H9 (cell line): ENCODE results near the gene DLG1. TPM values are rescaled to one million over a fixed set of nuclear protein-coding genes. Genes with fewer than 3 reads are reported as not detected.
A peak's percentile ranks its signal among the peaks of the same experiment; 100 is the strongest.

ENCODE experiments used
- DNase-seq: peaks from one replicate; pipeline ENCODE4 v3.0.0-alpha.2; 2017
- H2AFZ ChIP-seq: one replicate; pipeline ENCODE4 v1.6.1; 2013; ENCODE audit warnings: mild to moderate bottlenecking, low read length, control low read depth, moderate library complexity
- H2AK5ac ChIP-seq: 2 replicates; pipeline ENCODE4 v1.6.1; 2013; ENCODE audit warnings: low read length, control low read depth, mixed read lengths; ENCODE audit not compliant: insufficient read length
- H2BK120ac ChIP-seq: one replicate; pipeline ENCODE4 v1.6.1; 2013; ENCODE audit warnings: low read depth, mild to moderate bottlenecking, low read length, control low read depth, inconsistent platforms; ENCODE audit not compliant: poor library complexity, severe bottlenecking
- H2BK12ac ChIP-seq: 2 replicates; pipeline ENCODE4 v1.6.1; 2013; ENCODE audit warnings: low read length, control low read depth, mixed read lengths, low read depth; ENCODE audit not compliant: insufficient read length
- H2BK15ac ChIP-seq: 2 replicates; pipeline ENCODE4 v1.6.1; 2013; ENCODE audit warnings: low read depth, low read length, control low read depth
- H2BK20ac ChIP-seq: one replicate; pipeline ENCODE4 v1.6.1; 2013; ENCODE audit warnings: low read depth, mild to moderate bottlenecking, low read length, control low read depth, inconsistent platforms; ENCODE audit not compliant: poor library complexity, severe bottlenecking
- H2BK5ac ChIP-seq: 2 replicates; pipeline ENCODE4 v1.6.1; 2013; ENCODE audit warnings: low read length, control low read depth, mixed read lengths; ENCODE audit not compliant: insufficient read length
- H3K14ac ChIP-seq: 2 replicates; pipeline ENCODE4 v1.6.1; 2013; ENCODE audit warnings: low read length, control low read depth; ENCODE audit not compliant: insufficient read depth
- H3K18ac ChIP-seq: 2 replicates; pipeline ENCODE4 v1.6.1; 2013; ENCODE audit warnings: low read depth, mild to moderate bottlenecking, mixed read lengths, low read length, control low read depth; ENCODE audit not compliant: insufficient read length
- H3K23ac ChIP-seq: 2 replicates; pipeline ENCODE4 v1.6.1; 2013; ENCODE audit warnings: low read length, control low read depth, mixed read lengths, low read depth; ENCODE audit not compliant: insufficient read length
- H3K23me2 ChIP-seq: 2 replicates; pipeline ENCODE4 v1.6.1; 2013; ENCODE audit warnings: low read depth, mild to moderate bottlenecking, mixed read lengths, low read length, control low read depth; ENCODE audit not compliant: insufficient read length, poor library complexity, severe bottlenecking
- H3K27ac ChIP-seq: 2 replicates; pipeline ENCODE4 v1.5.1; 2013; ENCODE audit warnings: low read length, control low read depth, mixed read lengths, low read depth; ENCODE audit not compliant: insufficient read length
- H3K27me3 ChIP-seq: 2 replicates; pipeline ENCODE4 v1.6.1; 2013; ENCODE audit warnings: low read length, control low read depth, inconsistent platforms; ENCODE audit not compliant: insufficient read depth
- H3K4ac ChIP-seq: 2 replicates; pipeline ENCODE4 v1.6.1; 2013; ENCODE audit warnings: low read depth, mild to moderate bottlenecking, control low read depth, inconsistent platforms, low read length, moderate library complexity
- H3K4me1 ChIP-seq: 2 replicates; pipeline ENCODE4 v1.6.1; 2013; ENCODE audit warnings: low read length, control low read depth, inconsistent platforms; ENCODE audit not compliant: insufficient read depth
- H3K4me2 ChIP-seq: 2 replicates; pipeline ENCODE4 v1.6.1; 2013; ENCODE audit warnings: low read length, control low read depth, mixed read lengths; ENCODE audit not compliant: insufficient read length, insufficient read depth
- H3K56ac ChIP-seq: 2 replicates; pipeline ENCODE4 v1.6.1; 2013; ENCODE audit warnings: low read depth, mild to moderate bottlenecking, mixed read lengths, low read length, control low read depth; ENCODE audit not compliant: insufficient read length
- H3K79me1 ChIP-seq: 2 replicates; pipeline ENCODE4 v1.6.1; 2013; ENCODE audit warnings: low read depth, mild to moderate bottlenecking, moderate library complexity, low read length, control low read depth, inconsistent platforms; ENCODE audit not compliant: insufficient read depth, poor library complexity, severe bottlenecking
- H3K79me2 ChIP-seq: 2 replicates; pipeline ENCODE4 v1.6.1; 2013; ENCODE audit warnings: low read length, control low read depth, inconsistent platforms; ENCODE audit not compliant: insufficient read depth
- H3K9ac ChIP-seq: 2 replicates; pipeline ENCODE4 v1.6.1; 2013; ENCODE audit warnings: low read length, control low read depth, mixed read lengths; ENCODE audit not compliant: insufficient read length; ENCODE audit errors: extremely low read depth
- H3K9me3 ChIP-seq: one replicate; pipeline ENCODE4 v1.6.1; 2013; ENCODE audit warnings: low read depth, low read length, inconsistent platforms; ENCODE audit not compliant: control insufficient read depth
- H3T11ph ChIP-seq: one replicate; pipeline ENCODE4 v1.6.1; 2013; ENCODE audit warnings: mild to moderate bottlenecking, low read length, control low read depth, inconsistent platforms
- H4K20me1 ChIP-seq: one replicate; pipeline ENCODE4 v1.6.1; 2013; ENCODE audit not compliant: control insufficient read depth, insufficient read length, insufficient read depth
- H4K5ac ChIP-seq: 2 replicates; pipeline ENCODE4 v1.6.1; 2013; ENCODE audit warnings: low read depth, mild to moderate bottlenecking, mixed read lengths, low read length, control low read depth; ENCODE audit not compliant: insufficient read length
- H4K8ac ChIP-seq: replicated peaks from 2 replicates; pipeline ENCODE4 v1.6.1; 2013; ENCODE audit warnings: low read length, control low read depth, mixed read lengths, low read depth; ENCODE audit not compliant: insufficient read length
- H4K91ac ChIP-seq: 2 replicates; pipeline ENCODE4 v1.6.1; 2013; ENCODE audit warnings: low read depth, mild to moderate bottlenecking, moderate library complexity, mixed read lengths, low read length, control low read depth; ENCODE audit not compliant: insufficient read length
- H3K27ac Mint-ChIP-seq, 3 experiments: 2 replicates in 2 of 3; 3 replicates in 1 of 3; pipeline ENCODE4 v1.8.0; 2020 to 2021; ENCODE audit warnings: mixed read lengths in 3 of 3, mild to moderate bottlenecking in 1 of 3, moderate library complexity in 1 of 3
- H3K27me3 Mint-ChIP-seq: 2 replicates; pipeline ENCODE4 v1.8.0; 2021; ENCODE audit warnings: low read depth, mild to moderate bottlenecking, moderate library complexity, mixed read lengths
- H3K36me3 Mint-ChIP-seq, 3 experiments: 2 replicates in 2 of 3; 3 replicates in 1 of 3; pipeline ENCODE4 v1.8.0; 2020 to 2021; ENCODE audit warnings: low read depth in 3 of 3, mixed read lengths in 3 of 3; ENCODE audit not compliant: insufficient read depth in 1 of 3
- H3K4me1 Mint-ChIP-seq, 2 experiments: 2 replicates each; pipeline ENCODE4 v1.8.0; 2020; ENCODE audit warnings: mixed read lengths in 2 of 2
- H3K4me3 Mint-ChIP-seq, 2 experiments: 2 replicates in 1 of 2; 3 replicates in 1 of 2; pipeline ENCODE4 v1.8.0; 2020 to 2021; ENCODE audit warnings: mild to moderate bottlenecking in 2 of 2, mixed read lengths in 2 of 2, moderate library complexity in 1 of 2
- H3K9me3 Mint-ChIP-seq, 2 experiments: 2 replicates in 1 of 2; 3 replicates in 1 of 2; pipeline ENCODE4 v1.8.0; 2020; ENCODE audit warnings: mild to moderate bottlenecking in 2 of 2, mixed read lengths in 2 of 2, moderate library complexity in 1 of 2
- CTCF ChIP-seq: fragments of 200-600 bp; sonication (generic); conservative IDR thresholded peaks from 3 replicates; pipeline ENCODE4 v1.8.0; 2021; ENCODE audit warnings: antibody characterized with exemption, mild to moderate bottlenecking
- WGBS: extraction: QIAGEN DNeasy Blood & Tissue Kit; methylation state at CpG from one replicate; pipeline ENCODE4 v1.1.7; 2013; ENCODE audit warnings: missing lambda C conversion rate, low lambda C conversion rate, mixed read lengths; ENCODE audit not compliant: insufficient read length; ENCODE audit errors: extremely low coverage; 5-methylcytosine and 5-hydroxymethylcytosine counted together
- total RNA-seq: library from RNA; stranded (reverse); gene quantifications from 2 replicates; pipeline ENCODE4 v1.2.1, GENCODE V29; 2021

DLG1 gene
- total RNA-seq, 1 experiment from 2014 or later, result 84.1 TPM

DNA sequence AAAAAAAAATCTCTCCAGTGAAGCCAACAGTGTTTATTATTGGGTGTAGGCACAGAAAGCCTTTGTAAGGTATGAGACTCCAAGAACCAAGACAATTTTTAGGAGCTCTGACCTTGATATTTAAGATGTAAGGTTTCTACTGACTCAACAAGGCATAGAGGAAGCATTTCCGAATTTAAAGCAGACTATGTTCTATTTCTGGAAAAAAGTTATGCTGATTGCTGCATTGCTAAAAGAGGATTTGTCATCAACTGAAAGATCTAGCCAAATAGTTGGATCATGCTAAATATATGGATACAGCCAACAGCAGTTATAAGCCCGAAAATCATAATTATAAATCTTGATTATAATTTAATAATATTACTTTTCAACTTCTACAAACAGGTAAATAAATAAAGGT is 215.5 kb downstream of the DLG1 start:
- no peaks in the 10 kb centered on the region for H3K27me3 Mint-ChIP-seq
- Histone ChIP-seq H3K79me2 (no peaks in the 10 kb centered on the region), H3K27me3 (no peaks in the 10 kb centered on the region), H3K4me1 (no peaks in the 10 kb centered on the region), H3K27ac (no peak overlapping the region), H3K18ac (no peak overlapping the region), H3K23me2 (no peaks in the 10 kb centered on the region), H3K56ac (no peak overlapping the region), H3T11ph (no peak overlapping the region), H2AFZ (no peak overlapping the region), H2BK20ac (no peak overlapping the region), H2BK15ac (no peak overlapping the region), H2AK5ac (no peak overlapping the region), H3K4me2 (no peak overlapping the region), H3K4ac (no peak overlapping the region), H4K91ac (no peak overlapping the region), H3K14ac (no peak overlapping the region), H4K5ac (no peak overlapping the region), H3K9ac (no peak overlapping the region), H4K8ac (no peak overlapping the region), H3K9me3 (no peaks in the 10 kb centered on the region), H3K23ac (no peak overlapping the region), H2BK5ac (no peak overlapping the region), H2BK12ac (no peak overlapping the region), H3K79me1 (no peaks in the 10 kb centered on the region), H2BK120ac (no peak overlapping the region), H4K20me1 (no peaks in the 10 kb centered on the region)
- H3K9me3 Mint-ChIP-seq, result no peaks in the 10 kb centered on the region
- no CpG with 5 or more reads among the region's 2 CpGs for WGBS
- H3K4me3 Mint-ChIP-seq, result no peak overlapping the region
- H3K27ac Mint-ChIP-seq, result 0 out of 7 replicates have a peak overlapping the region, but pooled peaks of 1 of the 3 experiments have one; percentile 30
- DNase-seq, result no peak
- H3K36me3 Mint-ChIP-seq, result peaks cover 0 to 18% (median 11%) of the 10 kb centered on the region in 3 experiments; a peak in 5 of 7 replicates
- peaks cover 0 to 3% of the 10 kb centered on the region in 2 experiments; a peak in 1 of 4 replicates for H3K4me1 Mint-ChIP-seq
- no peak for TF ChIP-seq CTCF
